SK-N-SH (cell line): ENCODE measurements around the gene TRIM14.

Experiments
- CHD2 ChIP-seq: fragments of 150-350 bp; IDR thresholded peaks from 2 replicates; pipeline ENCODE4 v1.6.1; 2018; ENCODE audit warnings: low read length; ENCODE audit not compliant: partially characterized antibody
- EP300 ChIP-seq, 2 experiments: IDR thresholded peaks; 2 replicates each; pipeline versions ENCODE4 v1.4.0 to v1.6.1; 2012; ENCODE audit warnings: borderline replicate concordance in 1 of 2, low read depth in 1 of 2, low read length in 1 of 2
- GABPA ChIP-seq: IDR thresholded peaks from 2 replicates; pipeline ENCODE4 v1.4.0; 2012; ENCODE audit warnings: low read depth, mild to moderate bottlenecking
- RFX5 ChIP-seq: IDR thresholded peaks from 2 replicates; pipeline ENCODE4 v1.6.1; 2012; ENCODE audit warnings: mild to moderate bottlenecking, improper control_type of control experiment, low read length
- TF ChIP-seq, protein P1 (sequence below): IDR thresholded peaks from 2 replicates; pipeline ENCODE4 v1.6.1; 2012; ENCODE audit warnings: mild to moderate bottlenecking, low read depth, low read length, moderate library complexity
- TF ChIP-seq, protein P2 (sequence below): fragments of 200-600 bp; sonication (generic); IDR thresholded peaks from 2 replicates; pipeline ENCODE4 v1.6.1; 2017; ENCODE audit warnings: antibody characterized with exemption, mild to moderate bottlenecking, moderate library complexity
- TF ChIP-seq, protein P3 (sequence below): fragments of 150-350 bp; IDR thresholded peaks from 2 replicates; pipeline ENCODE4 v1.6.1; 2017; ENCODE audit warnings: antibody characterized with exemption, low read length, low read depth, borderline replicate concordance
- TF ChIP-seq, protein P4 (sequence below): IDR thresholded peaks from 2 replicates; pipeline ENCODE4 v1.4.0; 2012; ENCODE audit warnings: low read depth, borderline replicate concordance

DNA sequence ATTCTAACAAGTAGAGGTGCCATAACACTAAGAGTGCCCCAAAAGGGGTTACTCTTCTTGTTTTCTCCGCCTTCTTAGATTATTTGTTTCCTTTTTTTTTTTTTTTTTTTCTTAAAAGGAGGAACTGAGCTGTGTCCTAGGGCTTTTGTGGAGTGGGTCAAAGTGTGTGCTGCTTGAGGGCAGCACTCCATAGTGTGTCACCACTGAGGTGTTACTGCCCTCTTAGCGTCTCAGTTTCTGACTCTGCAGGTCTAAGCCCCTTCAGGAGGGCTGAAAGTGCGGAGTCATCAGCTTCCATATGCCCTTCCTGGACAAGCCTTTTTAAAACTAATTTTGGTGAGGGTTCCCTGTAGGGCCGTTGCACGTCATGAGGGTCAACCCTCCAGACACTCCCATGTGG, 75.1 kb downstream of the TRIM14 start:
- TF ChIP-seq RFX5, result no peak
- TF ChIP-seq, protein P1, sequence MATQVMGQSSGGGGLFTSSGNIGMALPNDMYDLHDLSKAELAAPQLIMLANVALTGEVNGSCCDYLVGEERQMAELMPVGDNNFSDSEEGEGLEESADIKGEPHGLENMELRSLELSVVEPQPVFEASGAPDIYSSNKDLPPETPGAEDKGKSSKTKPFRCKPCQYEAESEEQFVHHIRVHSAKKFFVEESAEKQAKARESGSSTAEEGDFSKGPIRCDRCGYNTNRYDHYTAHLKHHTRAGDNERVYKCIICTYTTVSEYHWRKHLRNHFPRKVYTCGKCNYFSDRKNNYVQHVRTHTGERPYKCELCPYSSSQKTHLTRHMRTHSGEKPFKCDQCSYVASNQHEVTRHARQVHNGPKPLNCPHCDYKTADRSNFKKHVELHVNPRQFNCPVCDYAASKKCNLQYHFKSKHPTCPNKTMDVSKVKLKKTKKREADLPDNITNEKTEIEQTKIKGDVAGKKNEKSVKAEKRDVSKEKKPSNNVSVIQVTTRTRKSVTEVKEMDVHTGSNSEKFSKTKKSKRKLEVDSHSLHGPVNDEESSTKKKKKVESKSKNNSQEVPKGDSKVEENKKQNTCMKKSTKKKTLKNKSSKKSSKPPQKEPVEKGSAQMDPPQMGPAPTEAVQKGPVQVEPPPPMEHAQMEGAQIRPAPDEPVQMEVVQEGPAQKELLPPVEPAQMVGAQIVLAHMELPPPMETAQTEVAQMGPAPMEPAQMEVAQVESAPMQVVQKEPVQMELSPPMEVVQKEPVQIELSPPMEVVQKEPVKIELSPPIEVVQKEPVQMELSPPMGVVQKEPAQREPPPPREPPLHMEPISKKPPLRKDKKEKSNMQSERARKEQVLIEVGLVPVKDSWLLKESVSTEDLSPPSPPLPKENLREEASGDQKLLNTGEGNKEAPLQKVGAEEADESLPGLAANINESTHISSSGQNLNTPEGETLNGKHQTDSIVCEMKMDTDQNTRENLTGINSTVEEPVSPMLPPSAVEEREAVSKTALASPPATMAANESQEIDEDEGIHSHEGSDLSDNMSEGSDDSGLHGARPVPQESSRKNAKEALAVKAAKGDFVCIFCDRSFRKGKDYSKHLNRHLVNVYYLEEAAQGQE, result no peak
- TF ChIP-seq GABPA, result no peak
- TF ChIP-seq, protein P2, sequence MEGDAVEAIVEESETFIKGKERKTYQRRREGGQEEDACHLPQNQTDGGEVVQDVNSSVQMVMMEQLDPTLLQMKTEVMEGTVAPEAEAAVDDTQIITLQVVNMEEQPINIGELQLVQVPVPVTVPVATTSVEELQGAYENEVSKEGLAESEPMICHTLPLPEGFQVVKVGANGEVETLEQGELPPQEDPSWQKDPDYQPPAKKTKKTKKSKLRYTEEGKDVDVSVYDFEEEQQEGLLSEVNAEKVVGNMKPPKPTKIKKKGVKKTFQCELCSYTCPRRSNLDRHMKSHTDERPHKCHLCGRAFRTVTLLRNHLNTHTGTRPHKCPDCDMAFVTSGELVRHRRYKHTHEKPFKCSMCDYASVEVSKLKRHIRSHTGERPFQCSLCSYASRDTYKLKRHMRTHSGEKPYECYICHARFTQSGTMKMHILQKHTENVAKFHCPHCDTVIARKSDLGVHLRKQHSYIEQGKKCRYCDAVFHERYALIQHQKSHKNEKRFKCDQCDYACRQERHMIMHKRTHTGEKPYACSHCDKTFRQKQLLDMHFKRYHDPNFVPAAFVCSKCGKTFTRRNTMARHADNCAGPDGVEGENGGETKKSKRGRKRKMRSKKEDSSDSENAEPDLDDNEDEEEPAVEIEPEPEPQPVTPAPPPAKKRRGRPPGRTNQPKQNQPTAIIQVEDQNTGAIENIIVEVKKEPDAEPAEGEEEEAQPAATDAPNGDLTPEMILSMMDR, result no peak
- no peak for TF ChIP-seq CHD2
- TF ChIP-seq EP300 (IDR thresholded peaks at IDR 0.05; ENCODE audit: borderline replicate concordance in 1 of 2, low read depth in 1 of 2, low read length in 1 of 2), result no peak
- TF ChIP-seq, protein P3, sequence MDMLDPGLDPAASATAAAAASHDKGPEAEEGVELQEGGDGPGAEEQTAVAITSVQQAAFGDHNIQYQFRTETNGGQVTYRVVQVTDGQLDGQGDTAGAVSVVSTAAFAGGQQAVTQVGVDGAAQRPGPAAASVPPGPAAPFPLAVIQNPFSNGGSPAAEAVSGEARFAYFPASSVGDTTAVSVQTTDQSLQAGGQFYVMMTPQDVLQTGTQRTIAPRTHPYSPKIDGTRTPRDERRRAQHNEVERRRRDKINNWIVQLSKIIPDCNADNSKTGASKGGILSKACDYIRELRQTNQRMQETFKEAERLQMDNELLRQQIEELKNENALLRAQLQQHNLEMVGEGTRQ, result no peak
- TF ChIP-seq, protein P4, sequence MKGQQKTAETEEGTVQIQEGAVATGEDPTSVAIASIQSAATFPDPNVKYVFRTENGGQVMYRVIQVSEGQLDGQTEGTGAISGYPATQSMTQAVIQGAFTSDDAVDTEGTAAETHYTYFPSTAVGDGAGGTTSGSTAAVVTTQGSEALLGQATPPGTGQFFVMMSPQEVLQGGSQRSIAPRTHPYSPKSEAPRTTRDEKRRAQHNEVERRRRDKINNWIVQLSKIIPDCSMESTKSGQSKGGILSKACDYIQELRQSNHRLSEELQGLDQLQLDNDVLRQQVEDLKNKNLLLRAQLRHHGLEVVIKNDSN, result no peak
